Epithelial cell of prostate (primary cell): ENCODE data around the gene PDCD6IP.
"Not testable (repeated sequence)": the region's sequence is repeated elsewhere in the genome, so short reads cannot be mapped to it uniquely, and the experiment has no call there.

ENCODE experiments used
- DNase-seq: peaks from one replicate; pipeline ENCODE4 v3.0.0-alpha.2; 2011; ENCODE audit warnings: low read depth, low spot score
- H3K27ac ChIP-seq: fragments of 450-650 bp; 2 replicates; pipeline ENCODE4 v1.5.1; 2017; ENCODE audit warnings: mild to moderate bottlenecking

The PDCD6IP gene

GRCh38 chr3:33798418-33799201 lies at the start of gene PDCD6IP:
TSS of gene PDCD6IP (plus strand) at chr3:33798630. CDS start at chr3:33798729, 99 bp downstream.
- DNase-seq, result peak; percentile 87
- peak within 1 kb of the TSS; percentile 99 for H3K27ac ChIP-seq

- DNase-seq, result peak; percentile 60
- H3K27ac ChIP-seq, result peak overlapping the region; percentile 77
Observed at GRCh38 chr3:33749546-33750210, 48.8 kb upstream of the PDCD6IP start.

- peak overlapping the region; percentile 77 for H3K27ac ChIP-seq
- no peak for DNase-seq
Observed at GRCh38 chr3:33750211-33750548, 48.2 kb upstream of the PDCD6IP start.

DNA sequence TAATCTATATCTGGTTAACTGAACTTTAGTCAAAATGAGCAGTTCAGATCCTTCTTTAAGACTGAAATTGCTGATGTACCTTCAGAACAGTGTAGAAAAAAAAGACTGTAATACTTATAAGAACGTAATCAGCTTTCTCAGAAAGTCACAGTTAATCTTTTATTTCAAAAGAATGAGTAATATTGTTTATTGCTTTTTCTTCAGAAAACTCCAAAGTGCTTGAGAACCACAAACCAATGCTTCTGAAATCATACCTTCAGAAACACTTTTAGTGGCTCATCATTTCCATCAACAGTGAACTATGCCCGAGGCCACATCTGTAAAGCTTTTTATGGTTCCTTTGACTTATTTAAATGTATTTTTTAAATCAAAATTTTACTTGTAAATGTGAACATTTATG lies 47.1 kb upstream of the PDCD6IP start:
- no peak for DNase-seq
- peak overlapping the region; percentile 77 for H3K27ac ChIP-seq

DNA sequence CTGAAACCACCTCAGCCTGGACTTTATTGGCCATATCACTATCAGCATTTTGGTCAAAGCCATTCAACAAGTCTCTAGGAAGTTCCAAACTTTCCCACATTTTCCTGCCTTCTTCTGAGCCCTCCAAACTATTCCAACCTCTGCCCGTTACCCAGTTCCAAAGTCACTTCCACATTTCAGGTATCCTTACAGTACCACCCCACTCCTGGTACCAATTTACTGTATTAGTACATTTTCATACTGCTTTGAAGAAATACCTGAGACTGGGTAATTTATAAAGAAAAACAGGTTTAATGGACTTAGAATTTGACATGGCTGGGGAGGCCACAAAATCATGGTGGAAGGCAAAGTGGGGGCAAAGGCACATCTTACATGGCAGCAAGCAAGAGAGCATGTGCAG lies 44.0 kb upstream of the PDCD6IP start:
- not testable (repeated sequence) for DNase-seq

DNA sequence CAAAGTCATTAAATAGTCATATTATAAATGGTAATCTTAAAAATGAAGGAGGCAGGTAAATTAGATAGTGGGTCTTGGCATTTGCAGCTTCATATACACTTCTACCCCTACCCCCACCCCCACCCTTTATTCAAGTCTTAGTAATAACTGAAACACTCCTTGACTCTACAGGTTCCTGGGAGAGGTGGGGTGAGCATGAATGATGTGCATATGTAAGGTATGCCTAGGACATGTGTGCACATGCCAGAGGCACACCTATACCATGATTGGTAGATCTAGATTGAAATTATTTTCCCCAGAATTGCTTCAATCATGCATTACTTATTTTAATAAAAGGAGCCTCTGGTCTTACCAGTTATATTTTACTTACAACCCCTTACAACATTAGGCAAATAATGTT lies 40.1 kb upstream of the PDCD6IP start:
- H3K27ac ChIP-seq, result peak overlapping the region; percentile 92
- DNase-seq, result peak; percentile 50

More for the DNA sequence above, 44.0 kb upstream of the PDCD6IP start:
- not testable (repeated sequence) for H3K27ac ChIP-seq

DNA sequence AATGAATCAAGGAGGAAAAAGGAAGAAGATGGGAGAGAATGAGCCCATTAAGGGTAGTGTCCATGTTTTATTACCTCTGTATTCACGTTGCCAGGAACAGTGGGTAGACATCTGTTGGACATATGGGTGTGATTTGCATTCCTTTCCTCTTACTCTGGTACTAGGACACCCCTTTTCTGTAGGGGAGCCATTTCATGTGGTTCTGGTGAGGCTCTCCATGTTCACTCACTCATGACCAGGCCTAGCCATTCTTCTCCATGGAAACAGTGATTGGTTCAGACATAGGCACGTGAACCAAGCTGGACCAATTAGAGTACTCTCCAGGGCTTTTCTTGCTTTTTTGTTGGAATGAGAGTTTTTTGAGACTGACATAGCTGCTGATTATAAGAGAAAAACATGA lies 39.6 kb upstream of the PDCD6IP start:
- H3K27ac ChIP-seq, result peak overlapping the region; percentile 92

GRCh38 chr3:33768578-33769330 lies 29.7 kb upstream of the PDCD6IP start:
- no peak overlapping the region for H3K27ac ChIP-seq
- DNase-seq, result no peak

More for the DNA sequence above, 39.6 kb upstream of the PDCD6IP start:
- peak; percentile 8 for DNase-seq

DNA sequence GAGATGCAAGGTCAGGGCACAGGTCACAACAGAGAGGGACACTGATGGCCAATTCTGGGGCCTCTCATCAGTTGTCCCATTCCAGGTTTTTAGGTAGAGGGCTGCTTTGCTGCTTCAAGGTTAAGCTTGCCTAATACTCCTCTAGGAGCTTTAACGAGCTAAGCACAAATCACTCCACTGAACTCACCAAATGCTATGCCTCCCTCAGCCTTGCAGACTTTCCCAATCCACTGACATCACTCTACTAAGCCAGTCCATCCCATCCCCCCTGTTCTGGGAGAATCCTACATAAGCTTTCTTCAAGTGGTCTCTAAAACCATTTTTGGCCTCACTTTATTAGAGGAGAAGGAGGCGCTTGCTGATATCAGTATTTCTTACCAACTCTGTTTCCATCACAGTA lies 24.8 kb upstream of the PDCD6IP start:
- no peak for DNase-seq
- H3K27ac ChIP-seq, result no peak overlapping the region

- no peak for DNase-seq
- H3K27ac ChIP-seq, result no peak overlapping the region
Observed at GRCh38 chr3:33775363-33775762, 23.1 kb upstream of the PDCD6IP start.

GRCh38 chr3:33777996-33778395 lies 20.4 kb upstream of the PDCD6IP start:
- DNase-seq, result no peak
- H3K27ac ChIP-seq, result no peak overlapping the region

DNA sequence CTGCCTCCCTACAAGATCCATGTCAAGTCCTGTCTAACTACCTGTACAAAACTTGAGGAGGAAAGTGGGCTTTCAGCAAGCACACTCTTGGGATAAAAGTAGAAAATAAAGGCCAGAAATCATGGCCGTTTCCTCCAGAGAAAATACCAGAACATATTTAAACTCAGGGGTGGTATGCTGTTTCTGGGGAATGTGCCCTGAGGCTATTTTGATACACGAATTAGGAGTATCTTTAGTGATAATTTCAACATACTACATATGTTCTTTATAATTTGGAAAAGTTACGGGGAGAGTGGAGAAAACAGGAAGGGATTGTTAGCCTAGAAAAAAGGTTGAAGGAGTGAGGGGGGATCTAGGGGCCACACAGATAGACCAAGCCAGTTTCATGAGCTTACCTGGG lies 18.7 kb upstream of the PDCD6IP start:
- DNase-seq, result no peak
- no peak overlapping the region for H3K27ac ChIP-seq

DNA sequence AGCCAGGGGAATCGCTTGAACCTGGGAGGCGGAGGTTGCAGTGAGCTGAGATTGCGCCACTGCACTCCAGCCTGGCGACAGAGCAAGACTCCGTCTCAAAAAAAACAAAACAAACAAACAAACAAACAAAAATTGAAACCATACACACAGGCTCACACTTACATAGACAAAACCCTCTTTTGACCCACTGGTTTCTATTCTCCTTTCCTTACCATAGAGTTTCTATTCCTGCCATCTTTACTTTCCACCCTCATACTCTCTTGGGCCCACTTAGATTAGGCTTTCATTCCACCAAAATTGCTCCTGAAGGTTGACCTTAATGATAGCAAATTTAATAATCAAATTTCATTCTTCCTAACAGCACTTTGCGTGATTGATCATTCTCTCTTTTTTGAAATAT lies 17.0 kb upstream of the PDCD6IP start:
- H3K27ac ChIP-seq, DNase-seq: not testable (repeated sequence)

DNA sequence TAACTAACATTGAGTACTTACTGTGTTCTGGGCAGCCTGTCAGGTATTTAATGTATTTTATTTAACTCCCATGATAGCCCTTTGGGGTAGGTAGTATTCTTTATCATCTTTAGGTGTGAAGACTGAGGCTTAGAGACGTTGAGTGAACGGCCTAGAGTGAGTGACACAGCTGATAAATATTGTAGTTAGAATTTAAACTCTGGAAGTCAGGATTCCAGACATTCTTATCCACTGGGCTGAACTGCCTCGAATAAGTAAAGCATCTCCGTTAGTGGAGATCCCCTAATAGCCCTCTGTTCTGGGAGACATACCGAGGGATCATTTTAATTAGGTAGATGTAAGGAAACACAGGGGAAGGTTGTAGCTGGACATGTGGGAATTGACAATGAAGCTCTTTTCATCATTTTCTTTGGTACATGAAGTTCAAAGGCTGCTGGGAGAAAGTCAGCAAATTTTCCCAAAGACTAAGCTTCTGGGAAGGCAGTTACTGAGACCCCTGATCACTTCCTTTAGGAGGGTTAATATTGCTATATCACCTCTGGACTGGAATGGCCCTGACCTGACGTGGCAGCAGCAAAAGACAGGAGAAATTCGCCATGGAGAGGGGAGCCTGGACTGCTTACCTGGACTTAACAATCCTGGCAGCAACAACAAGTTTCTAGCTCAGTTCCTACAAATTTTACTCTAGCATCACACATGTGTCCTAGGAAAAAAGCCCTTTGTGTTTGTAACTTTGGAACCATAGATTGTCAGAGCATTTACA lies 11.7 kb upstream of the PDCD6IP start:
- H3K27ac ChIP-seq, result no peak overlapping the region
- no peak for DNase-seq

DNA sequence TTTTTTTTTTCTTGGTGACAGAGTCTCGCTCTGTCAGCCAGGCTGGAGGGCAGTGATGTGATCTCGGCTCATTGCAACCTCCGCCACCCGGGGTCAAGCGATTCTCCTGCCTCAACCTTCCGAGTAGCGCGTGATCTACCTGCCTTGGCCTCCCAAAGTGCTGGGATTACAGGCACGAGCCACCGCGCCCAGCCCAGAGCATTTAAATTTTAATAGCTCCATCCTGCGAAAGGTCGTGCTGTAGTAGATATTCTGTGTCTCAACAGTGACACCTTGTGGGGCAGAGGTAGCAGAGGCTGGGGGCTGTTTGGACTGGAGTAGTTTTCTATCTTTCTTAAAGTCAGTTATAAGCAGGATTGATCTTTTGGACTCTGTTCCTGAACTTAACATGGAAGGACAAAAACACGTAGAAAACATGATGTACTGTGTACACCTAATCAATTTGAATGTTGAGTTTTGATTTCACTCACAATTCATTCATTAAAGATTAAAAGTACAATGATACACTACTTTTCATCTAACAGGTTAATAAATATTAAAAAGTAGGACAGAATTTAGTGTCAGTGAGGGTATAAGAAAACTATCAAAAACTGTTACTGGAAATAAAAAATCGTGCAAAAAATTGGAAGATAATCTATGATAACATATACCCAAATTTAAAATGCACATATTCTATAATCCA lies 11.0 kb upstream of the PDCD6IP start:
- no peak for DNase-seq
- H3K27ac ChIP-seq, result no peak overlapping the region

GRCh38 chr3:33789183-33789954 lies 9.1 kb upstream of the PDCD6IP start:
- DNase-seq, result no peak
- H3K27ac ChIP-seq, result peak overlapping the region; percentile 63

GRCh38 chr3:33790091-33790490 lies 8.3 kb upstream of the PDCD6IP start:
- peak overlapping the region; percentile 63 for H3K27ac ChIP-seq

GRCh38 chr3:33791477-33792166 lies 6.8 kb upstream of the PDCD6IP start:
- peak; percentile 98 for DNase-seq
- peak overlapping the region; percentile 63 for H3K27ac ChIP-seq

More at GRCh38 chr3:33790091-33790490, 8.3 kb upstream of the PDCD6IP start:
- DNase-seq, result no peak
